Brain microvascular endothelial cell (primary cell): Measurements from ENCODE around the gene OR4X1.
"Not testable (repeated sequence)": the region's sequence is repeated elsewhere in the genome, so short reads cannot be mapped to it uniquely, and the experiment has no call there.

ENCODE experiments used
- DNase-seq: peaks from one replicate; pipeline ENCODE4 v3.0.0-alpha.2; 2020
- H3K27ac ChIP-seq: fragments of 250-450 bp; sonication (Bioruptor Pico); 2 replicates; pipeline ENCODE4 v1.5.1; 2020; ENCODE audit warnings: mild to moderate bottlenecking, moderate library complexity
- H3K27me3 ChIP-seq: fragments of 250-450 bp; sonication (Bioruptor Pico); replicated peaks from 2 replicates; pipeline ENCODE4 v1.5.1; 2020; ENCODE audit warnings: mild to moderate bottlenecking
- H3K36me3 ChIP-seq: fragments of 250-450 bp; sonication (Bioruptor Pico); replicated peaks from 2 replicates; pipeline ENCODE4 v1.5.1; 2020; ENCODE audit warnings: mild to moderate bottlenecking
- H3K4me3 ChIP-seq: 2 replicates; pipeline ENCODE4 v1.5.1; 2011; ENCODE audit warnings: low read depth, mild to moderate bottlenecking, control low read depth, low read length, moderate library complexity
- CTCF ChIP-seq: IDR thresholded peaks from 2 replicates; pipeline ENCODE4 v1.5.1; 2011; ENCODE audit warnings: low read depth, mild to moderate bottlenecking, moderate library complexity, low read length, control low read depth, inconsistent platforms; ENCODE audit errors: missing control alignments
- in situ Hi-C: cut with HindIII; loops from 2 replicates; pipeline ENCODE4 v1.10.0; 2017; ENCODE audit warnings: low sequenced_read_pairs, low pct_ligation_motif_present

The OR4X1 gene, protein sequence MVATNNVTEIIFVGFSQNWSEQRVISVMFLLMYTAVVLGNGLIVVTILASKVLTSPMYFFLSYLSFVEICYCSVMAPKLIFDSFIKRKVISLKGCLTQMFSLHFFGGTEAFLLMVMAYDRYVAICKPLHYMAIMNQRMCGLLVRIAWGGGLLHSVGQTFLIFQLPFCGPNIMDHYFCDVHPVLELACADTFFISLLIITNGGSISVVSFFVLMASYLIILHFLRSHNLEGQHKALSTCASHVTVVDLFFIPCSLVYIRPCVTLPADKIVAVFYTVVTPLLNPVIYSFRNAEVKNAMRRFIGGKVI

DNA sequence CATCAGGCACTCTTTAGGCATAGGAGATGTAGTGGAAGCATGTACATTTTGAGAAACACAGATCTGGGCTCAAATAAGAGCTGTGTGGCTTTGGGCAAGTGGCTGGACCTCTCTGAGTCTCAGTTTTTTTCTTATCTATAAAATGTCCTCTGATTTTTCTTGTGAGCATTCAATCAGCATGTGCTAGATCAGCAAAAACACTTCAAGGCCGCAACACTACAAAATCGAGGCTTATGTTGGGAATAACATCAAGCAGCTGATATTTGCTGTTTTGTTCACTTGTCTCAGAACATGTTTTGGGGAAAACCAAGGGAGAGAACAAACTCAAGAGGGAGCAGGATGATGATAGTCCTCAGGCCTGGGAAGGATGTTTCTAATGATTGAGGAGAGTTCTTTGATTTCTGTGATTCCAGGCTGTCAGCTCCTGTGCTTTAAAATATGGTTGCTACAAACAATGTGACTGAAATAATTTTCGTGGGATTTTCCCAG, at the start of gene OR4X1:
Gene OR4X1 (plus strand): TSS at position 439 of the 489 bp plus-strand sequence. CDS start 0 bp downstream, at position 439.
- H3K27me3 ChIP-seq: no peaks in the 10 kb centered on the region
- DNase-seq: no peak
- H3K36me3 ChIP-seq: no peaks in the 10 kb centered on the region
- H3K27ac ChIP-seq: no peak within 1 kb of the TSS
- no peak within 1 kb of the TSS for H3K4me3 ChIP-seq
- in situ Hi-C loops: no loop called here
- no peak for TF ChIP-seq CTCF

GRCh38 chr11:48216510-48216909, 47.2 kb upstream of the OR4X1 start, which contains the start of gene OR4B1:
TSS of gene OR4B1 (plus strand) at chr11:48216810. CDS start at chr11:48216810, 0 bp downstream.
- H3K27me3 ChIP-seq: no peaks in the 10 kb centered on the region
- DNase-seq: no peak
- TF ChIP-seq CTCF: no peak
- in situ Hi-C loops: no loop called here
- H3K4me3 ChIP-seq: no peak within 1 kb of the TSS
- no peaks in the 10 kb centered on the region for H3K36me3 ChIP-seq
- H3K27ac ChIP-seq: no peak within 1 kb of the TSS

GRCh38 chr11:48228761-48229160, 34.9 kb upstream of the OR4X1 start:
- in situ Hi-C loops: no loop called here
- Histone ChIP-seq H3K4me3 (no peak overlapping the region), H3K27ac (no peak overlapping the region), H3K27me3 (no peaks in the 10 kb centered on the region), H3K36me3 (no peaks in the 10 kb centered on the region)
- no peak for TF ChIP-seq CTCF
- no peak for DNase-seq

- H3K4me3 ChIP-seq, in situ Hi-C loops, H3K27me3 ChIP-seq: not testable (repeated sequence)
These were observed 33.6 kb upstream of the OR4X1 start for GRCh38 chr11:48230057-48230456.

DNA sequence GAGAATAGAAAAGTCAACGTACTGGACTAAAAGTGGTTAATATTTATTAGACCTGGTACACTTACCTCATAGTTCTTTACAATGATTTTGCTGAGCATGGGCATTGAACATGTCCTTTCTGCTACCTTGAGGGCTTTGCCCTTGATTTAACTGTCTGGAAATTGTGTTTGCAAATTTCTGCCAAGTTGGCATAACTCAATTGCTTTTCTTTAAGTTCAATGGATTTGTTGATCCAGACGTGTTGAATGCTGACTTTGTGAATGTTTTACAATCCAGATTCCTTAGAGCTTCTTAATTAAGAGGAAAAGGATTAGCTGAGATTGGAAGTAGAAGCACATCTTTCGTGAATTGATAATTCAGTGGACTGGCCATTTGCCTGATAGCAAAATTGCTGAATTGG, 25.9 kb upstream of the OR4X1 start:
- TF ChIP-seq CTCF: no peak
- H3K36me3 ChIP-seq: no peaks in the 10 kb centered on the region
- H3K27ac ChIP-seq: no peak overlapping the region
- in situ Hi-C loops: no loop called here
- H3K27me3 ChIP-seq: no peaks in the 10 kb centered on the region
- DNase-seq: no peak
- no peak overlapping the region for H3K4me3 ChIP-seq

More at GRCh38 chr11:48230057-48230456, 33.6 kb upstream of the OR4X1 start:
- not testable (repeated sequence) for H3K27ac ChIP-seq, DNase-seq, H3K36me3 ChIP-seq

- H3K36me3 ChIP-seq: no peaks in the 10 kb centered on the region
- TF ChIP-seq CTCF: no peak
- H3K27me3 ChIP-seq: no peaks in the 10 kb centered on the region
- H3K27ac ChIP-seq: no peak overlapping the region
- H3K4me3 ChIP-seq: no peak overlapping the region
- in situ Hi-C loops: no loop called here
- DNase-seq: no peak
These were observed 21.2 kb upstream of the OR4X1 start for GRCh38 chr11:48242501-48242900.
